SU-DHL-6 (cell line): ENCODE data around the gene THAP2.
"Not testable (repeated sequence)": the region's sequence is repeated elsewhere in the genome, so short reads cannot be mapped to it uniquely, and the experiment has no call there.

Source experiments
- H2AFZ ChIP-seq: fragments of 200-600 bp; sonication (generic); 2 replicates; pipeline ENCODE4 v1.6.1; 2014; ENCODE audit warnings: low read depth, mild to moderate bottlenecking, moderate library complexity, mixed read lengths, antibody characterized with exemption, low read length; ENCODE audit not compliant: severe bottlenecking
- H3F3A ChIP-seq: fragments of 200-600 bp; shearing (Covaris generic); 2 replicates; pipeline ENCODE4 v1.6.0; 2016; ENCODE audit warnings: antibody characterized with exemption, mild to moderate bottlenecking; ENCODE audit not compliant: insufficient read depth
- H3K27ac ChIP-seq: fragments of 200-600 bp; sonication (generic); 2 replicates; pipeline ENCODE4 v1.5.1; 2016; ENCODE audit warnings: low read depth, mild to moderate bottlenecking, low read length, moderate library complexity, mixed read lengths
- H3K27me3 ChIP-seq: fragments of 200-600 bp; sonication (generic), shearing (Covaris generic); 2 replicates; pipeline ENCODE4 v1.6.0; 2014; ENCODE audit warnings: mild to moderate bottlenecking, low read length
- H3K36me3 ChIP-seq: fragments of 200-600 bp; sonication (generic); 2 replicates; pipeline ENCODE4 v1.6.1; 2014; ENCODE audit warnings: mild to moderate bottlenecking, low read length, mixed read lengths
- H3K4me2 ChIP-seq: fragments of 300-600, 200-600 bp; shearing (Covaris generic), sonication (generic); 2 replicates; pipeline ENCODE4 v1.6.0; 2014; ENCODE audit warnings: low read length, low read depth, mild to moderate bottlenecking; ENCODE audit not compliant: poor library complexity, severe bottlenecking
- H3K4me3 ChIP-seq: fragments of 200-600 bp; sonication (generic); 2 replicates; pipeline ENCODE4 v1.5.1; 2014; ENCODE audit warnings: antibody characterized with exemption, low read length, mild to moderate bottlenecking, mixed read lengths; ENCODE audit not compliant: insufficient read depth, poor library complexity, severe bottlenecking
- H3K79me2 ChIP-seq: fragments of 200-600 bp; sonication (generic); 2 replicates; pipeline ENCODE4 v1.6.1; 2014; ENCODE audit warnings: mild to moderate bottlenecking, low read length, moderate library complexity; ENCODE audit not compliant: insufficient read depth
- H3K9ac ChIP-seq: fragments of 200-600 bp; sonication (generic); 2 replicates; pipeline ENCODE4 v1.7.0; 2014; ENCODE audit warnings: mild to moderate bottlenecking, low read length
- H3K9me2 ChIP-seq: fragments of 200-600 bp; sonication (generic); replicated peaks from 2 replicates; pipeline ENCODE4 v1.6.1; 2014; ENCODE audit warnings: low read length; ENCODE audit not compliant: insufficient read depth
- H3K9me3 ChIP-seq: fragments of 200-600 bp; sonication (generic); 2 replicates; pipeline ENCODE4 v1.6.1; 2014; ENCODE audit warnings: low read length, mixed read lengths; ENCODE audit not compliant: insufficient read depth
- H4K20me1 ChIP-seq: fragments of 200-600 bp; sonication (generic); 2 replicates; pipeline ENCODE4 v1.6.1; 2014; ENCODE audit warnings: low read depth, mild to moderate bottlenecking, antibody characterized with exemption, low read length, moderate library complexity, mixed read lengths
- EZH2phosphoT487 ChIP-seq: fragments of 200-600 bp; sonication (generic), shearing (Covaris generic); conservative IDR thresholded peaks from 2 replicates; pipeline ENCODE4 v1.6.1; 2018; ENCODE audit warnings: mild to moderate bottlenecking, antibody characterized with exemption, low read length, moderate library complexity, mixed read lengths
- TF ChIP-seq, protein P1 (sequence below): fragments of 200-600 bp; sonication (generic); IDR thresholded peaks from one replicate; pipeline ENCODE4 v1.5.1; 2017; ENCODE audit warnings: antibody characterized with exemption, mild to moderate bottlenecking, low read length, moderate library complexity; ENCODE audit not compliant: insufficient read depth, poor library complexity, severe bottlenecking

THAP2 gene

DNA sequence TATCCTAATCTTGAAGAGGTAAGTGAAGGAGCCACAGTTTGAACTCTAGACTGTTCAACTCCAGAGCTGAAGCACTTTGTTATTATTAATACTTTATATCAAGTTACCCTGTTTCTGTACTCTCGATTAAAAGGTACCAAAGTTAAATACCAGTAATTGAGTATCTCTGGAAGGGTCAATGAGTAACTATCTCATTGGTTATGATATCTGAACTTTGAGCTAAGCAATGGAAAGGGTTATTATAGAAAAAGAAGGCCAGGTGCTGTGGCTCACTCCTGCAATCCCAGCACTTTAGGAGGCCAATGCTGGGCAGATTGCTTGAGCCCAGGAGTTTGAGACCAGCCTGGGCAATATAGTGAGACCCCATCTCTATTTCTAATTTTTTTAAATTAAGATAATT is 31.7 kb downstream of the THAP2 start:
- TF ChIP-seq, protein P1, sequence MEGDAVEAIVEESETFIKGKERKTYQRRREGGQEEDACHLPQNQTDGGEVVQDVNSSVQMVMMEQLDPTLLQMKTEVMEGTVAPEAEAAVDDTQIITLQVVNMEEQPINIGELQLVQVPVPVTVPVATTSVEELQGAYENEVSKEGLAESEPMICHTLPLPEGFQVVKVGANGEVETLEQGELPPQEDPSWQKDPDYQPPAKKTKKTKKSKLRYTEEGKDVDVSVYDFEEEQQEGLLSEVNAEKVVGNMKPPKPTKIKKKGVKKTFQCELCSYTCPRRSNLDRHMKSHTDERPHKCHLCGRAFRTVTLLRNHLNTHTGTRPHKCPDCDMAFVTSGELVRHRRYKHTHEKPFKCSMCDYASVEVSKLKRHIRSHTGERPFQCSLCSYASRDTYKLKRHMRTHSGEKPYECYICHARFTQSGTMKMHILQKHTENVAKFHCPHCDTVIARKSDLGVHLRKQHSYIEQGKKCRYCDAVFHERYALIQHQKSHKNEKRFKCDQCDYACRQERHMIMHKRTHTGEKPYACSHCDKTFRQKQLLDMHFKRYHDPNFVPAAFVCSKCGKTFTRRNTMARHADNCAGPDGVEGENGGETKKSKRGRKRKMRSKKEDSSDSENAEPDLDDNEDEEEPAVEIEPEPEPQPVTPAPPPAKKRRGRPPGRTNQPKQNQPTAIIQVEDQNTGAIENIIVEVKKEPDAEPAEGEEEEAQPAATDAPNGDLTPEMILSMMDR: no peak
- Histone ChIP-seq H3K4me2 (peak overlapping the region; percentile 90), H3K9me3 (no peaks in the 10 kb centered on the region), H3F3A (peaks cover 23% of the 10 kb centered on the region), H3K9ac (no peak overlapping the region), H3K27me3 (no peaks in the 10 kb centered on the region), H3K36me3 (peaks cover 15% of the 10 kb centered on the region; the same call in 1 of the 2 replicates), H3K9me2 (no peaks in the 10 kb centered on the region), H4K20me1 (no peaks in the 10 kb centered on the region), H2AFZ (no peak overlapping the region), H3K4me3 (no peak overlapping the region), H3K27ac (peak overlapping the region; percentile 92), H3K79me2 (peaks cover 26% of the 10 kb centered on the region; the same call in 1 of the 2 replicates)

DNA sequence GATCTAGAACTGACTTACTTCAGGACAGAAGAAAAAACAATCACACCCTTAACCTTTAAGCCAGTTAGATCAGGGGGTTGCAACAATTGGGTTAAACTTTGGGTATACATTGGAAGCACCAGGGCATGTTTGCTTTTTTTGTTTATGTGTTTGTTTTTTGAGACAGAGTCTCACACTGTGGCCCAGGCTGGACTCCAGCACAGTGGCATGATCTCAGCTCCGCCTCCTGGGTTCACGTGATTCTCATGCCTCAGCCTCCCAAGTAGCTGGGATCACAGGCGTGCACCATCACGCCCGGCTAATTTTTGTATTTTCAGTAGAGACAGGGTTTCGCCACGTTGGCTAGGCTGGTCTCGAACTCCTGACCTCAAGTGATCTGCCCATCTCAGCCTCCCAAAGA is 38.1 kb downstream of the THAP2 start:
- H3K4me2 ChIP-seq, H4K20me1 ChIP-seq, H3K9ac ChIP-seq, H2AFZ ChIP-seq, H3K9me2 ChIP-seq, H3K4me3 ChIP-seq, H3K27me3 ChIP-seq, H3K9me3 ChIP-seq, H3K27ac ChIP-seq, H3K79me2 ChIP-seq, H3F3A ChIP-seq, H3K36me3 ChIP-seq: not testable (repeated sequence)

DNA sequence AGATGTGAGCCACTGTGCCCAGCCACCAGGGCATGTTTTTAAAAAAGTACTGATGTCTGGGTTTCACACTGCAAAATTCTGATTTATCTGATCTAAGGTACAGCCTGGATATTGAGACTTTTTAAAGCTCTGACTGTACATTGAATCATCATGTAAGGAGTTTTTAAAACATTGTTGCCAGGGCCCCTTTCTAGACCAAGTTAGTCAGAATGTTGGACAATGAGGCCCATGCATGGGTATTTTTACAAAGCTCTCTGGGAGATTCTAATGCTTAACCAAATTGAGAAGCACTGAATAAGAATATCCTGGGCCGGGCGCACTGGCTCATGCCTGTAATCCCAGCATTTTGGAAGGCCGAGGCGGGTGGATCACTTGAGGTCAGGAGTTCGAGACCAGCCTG is 38.5 kb downstream of the THAP2 start:
- Histone ChIP-seq H3K27ac (no peak overlapping the region), H2AFZ (no peak overlapping the region), H3K36me3 (peaks cover 4% of the 10 kb centered on the region; the same call in 1 of the 2 replicates), H3K79me2 (no peaks in the 10 kb centered on the region), H3K9me2 (no peaks in the 10 kb centered on the region), H3K4me2 (no peak overlapping the region), H3K4me3 (no peak overlapping the region), H3F3A (no peaks in the 10 kb centered on the region), H3K9ac (no peak overlapping the region), H3K9me3 (no peaks in the 10 kb centered on the region), H4K20me1 (no peaks in the 10 kb centered on the region), H3K27me3 (no peaks in the 10 kb centered on the region)
- TF ChIP-seq EZH2phosphoT487: no peak
- TF ChIP-seq, protein P1: no peak

DNA sequence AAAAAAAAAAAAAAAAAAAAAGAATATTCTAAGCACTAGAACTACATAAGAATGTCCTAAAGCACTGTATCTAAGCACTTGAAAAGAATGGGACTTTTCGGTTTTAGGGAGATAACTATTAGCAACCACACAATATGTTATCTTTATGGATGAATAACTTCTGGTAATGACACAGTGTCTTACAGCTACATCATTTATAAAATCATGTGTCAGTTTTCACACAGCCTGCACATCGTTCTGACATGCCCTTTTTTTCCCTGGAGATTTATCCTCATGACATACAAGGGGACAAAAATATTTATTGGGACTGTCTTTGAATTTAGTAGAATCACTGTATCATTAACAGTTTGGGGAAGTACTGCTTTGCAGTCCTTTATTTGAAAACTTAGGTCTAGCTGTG is 39.1 kb downstream of the THAP2 start:
- Histone ChIP-seq H3F3A (no peaks in the 10 kb centered on the region), H3K27me3 (no peaks in the 10 kb centered on the region), H4K20me1 (no peaks in the 10 kb centered on the region), H2AFZ (no peak overlapping the region), H3K9ac (no peak overlapping the region), H3K27ac (no peak overlapping the region), H3K9me3 (no peaks in the 10 kb centered on the region), H3K36me3 (no peaks in the 10 kb centered on the region), H3K79me2 (no peaks in the 10 kb centered on the region), H3K4me2 (no peak overlapping the region), H3K9me2 (no peaks in the 10 kb centered on the region), H3K4me3 (no peak overlapping the region)
- TF ChIP-seq, protein P1: no peak
- TF ChIP-seq EZH2phosphoT487: no peak
